Omental fat pad (tissue), 4 donors: Measurements from ENCODE around the gene HADHB. TPM values are rescaled to one million over a fixed set of nuclear protein-coding genes. Genes with fewer than 3 reads are reported as not detected.
A peak's percentile ranks its signal among the peaks of the same experiment; 100 is the strongest.
"Not testable (repeated sequence)": the region's sequence is repeated elsewhere in the genome, so short reads cannot be mapped to it uniquely, and the experiment has no call there.

Source experiments
- ATAC-seq: fragments of 150-250 bp; one replicate; pipeline ENCODE4 v1.9.1; 2016; ENCODE audit warnings: mild to moderate bottlenecking, moderate library complexity; ENCODE audit not compliant: low FRiP score
- DNase-seq: peaks from one replicate; pipeline ENCODE4 v3.0.0-alpha.2; 2019; ENCODE audit warnings: low spot score
- CTCF ChIP-seq, 3 donors: fragments of 450-650 bp; IDR thresholded peaks; one replicate each; pipeline ENCODE4 v1.5.1; 2016 to 2017; ENCODE audit warnings: antibody characterized with exemption in 3 of 3, mild to moderate bottlenecking in 3 of 3, moderate library complexity in 2 of 3
- total RNA-seq, 4 donors: library from RNA; depleted of rRNA; stranded (reverse); fragments of >200 nt; gene quantifications; one replicate each; pipeline ENCODE4 v1.1.0, GENCODE V29; 2016

Gene HADHB
- total RNA-seq, 4 donors from 2014 or later: 130 to 213 (median 167) TPM

- ATAC-seq: no peak
- no peak for DNase-seq
- no peak for TF ChIP-seq CTCF (IDR thresholded peaks at IDR 0.05)
These were observed 81.1 kb downstream of the HADHB start for GRCh38 chr2:26325851-26326250.

GRCh38 chr2:26326514-26326913, 81.8 kb downstream of the HADHB start:
- no peak for ATAC-seq

GRCh38 chr2:26327291-26328272, 82.8 kb downstream of the HADHB start:
- no peak for TF ChIP-seq CTCF (IDR thresholded peaks at IDR 0.05)
- ATAC-seq: no peak
- DNase-seq: no peak

More at GRCh38 chr2:26326514-26326913, 81.8 kb downstream of the HADHB start:
- TF ChIP-seq CTCF (IDR thresholded peaks at IDR 0.05): no peak
- DNase-seq: no peak

- not testable (repeated sequence) for ATAC-seq
These were observed 84.3 kb downstream of the HADHB start for GRCh38 chr2:26329083-26329482.

GRCh38 chr2:26330114-26330549, 85.4 kb downstream of the HADHB start:
- TF ChIP-seq CTCF (IDR thresholded peaks at IDR 0.05): peak in 1 of 3 donors; percentile 48
- DNase-seq (peak; percentile 93), ATAC-seq (peak; percentile 98)

More at GRCh38 chr2:26329083-26329482, 84.3 kb downstream of the HADHB start:
- DNase-seq: not testable (repeated sequence)

- ATAC-seq (no peak), DNase-seq (no peak)
- TF ChIP-seq CTCF (IDR thresholded peaks at IDR 0.05): no peak
These were observed 85.9 kb downstream of the HADHB start for GRCh38 chr2:26330604-26331003.

GRCh38 chr2:26331321-26331720, 86.6 kb downstream of the HADHB start:
- DNase-seq, ATAC-seq: not testable (repeated sequence)

GRCh38 chr2:26333293-26333692, 88.6 kb downstream of the HADHB start:
- no peak for ATAC-seq
- no peak for DNase-seq
- no peak for TF ChIP-seq CTCF (IDR thresholded peaks at IDR 0.05)
